Measurements from ENCODE around the gene GPATCH8. TPM values are rescaled to one million over a fixed set of nuclear protein-coding genes. Genes with fewer than 3 reads are reported as not detected.
A peak's percentile ranks its signal among the peaks of the same experiment; 100 is the strongest.

The GPATCH8 gene
- total RNA-seq, 1 donor from 2014 or later = 70.9 TPM

DNA sequence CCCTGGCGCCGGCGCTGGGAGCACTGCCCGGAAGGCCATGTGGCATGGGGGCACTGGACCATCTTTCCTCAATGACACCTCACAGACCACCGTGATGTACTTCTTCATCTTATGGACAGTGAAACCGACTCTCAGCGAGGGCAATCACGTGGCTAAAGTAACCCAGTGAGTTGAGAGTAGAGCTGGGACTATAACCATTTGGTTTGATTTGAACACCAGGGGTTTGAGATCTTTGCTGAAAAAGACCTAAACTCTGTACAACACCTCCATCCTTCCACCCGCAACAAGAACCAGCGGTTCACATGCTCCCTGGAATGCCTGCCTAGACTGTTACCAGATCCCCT is 117.1 kb downstream of the GPATCH8 start:
- H3K4me1 Mint-ChIP-seq (ENCODE audit: low read depth) = peaks cover 8% of the 10 kb centered on the region
- H3K36me3 Mint-ChIP-seq (ENCODE audit: insufficient read depth) = no peaks in the 10 kb centered on the region
- DNase-seq (ENCODE audit: low spot score, unreplicated experiment) = no peak
- H3K27me3 Mint-ChIP-seq = peaks cover 44% of the 10 kb centered on the region
- H3K4me3 Mint-ChIP-seq (ENCODE audit: low read depth) = peak overlapping the region; percentile 71
- H3K9me3 Mint-ChIP-seq (ENCODE audit: low read depth) = no peaks in the 10 kb centered on the region
- peak overlapping the region; percentile 48 for H3K27ac Mint-ChIP-seq
- TF ChIP-seq, protein P1, sequence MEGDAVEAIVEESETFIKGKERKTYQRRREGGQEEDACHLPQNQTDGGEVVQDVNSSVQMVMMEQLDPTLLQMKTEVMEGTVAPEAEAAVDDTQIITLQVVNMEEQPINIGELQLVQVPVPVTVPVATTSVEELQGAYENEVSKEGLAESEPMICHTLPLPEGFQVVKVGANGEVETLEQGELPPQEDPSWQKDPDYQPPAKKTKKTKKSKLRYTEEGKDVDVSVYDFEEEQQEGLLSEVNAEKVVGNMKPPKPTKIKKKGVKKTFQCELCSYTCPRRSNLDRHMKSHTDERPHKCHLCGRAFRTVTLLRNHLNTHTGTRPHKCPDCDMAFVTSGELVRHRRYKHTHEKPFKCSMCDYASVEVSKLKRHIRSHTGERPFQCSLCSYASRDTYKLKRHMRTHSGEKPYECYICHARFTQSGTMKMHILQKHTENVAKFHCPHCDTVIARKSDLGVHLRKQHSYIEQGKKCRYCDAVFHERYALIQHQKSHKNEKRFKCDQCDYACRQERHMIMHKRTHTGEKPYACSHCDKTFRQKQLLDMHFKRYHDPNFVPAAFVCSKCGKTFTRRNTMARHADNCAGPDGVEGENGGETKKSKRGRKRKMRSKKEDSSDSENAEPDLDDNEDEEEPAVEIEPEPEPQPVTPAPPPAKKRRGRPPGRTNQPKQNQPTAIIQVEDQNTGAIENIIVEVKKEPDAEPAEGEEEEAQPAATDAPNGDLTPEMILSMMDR (IDR thresholded peaks at IDR 0.05; ENCODE audit: unreplicated experiment) = no peak

DNA sequence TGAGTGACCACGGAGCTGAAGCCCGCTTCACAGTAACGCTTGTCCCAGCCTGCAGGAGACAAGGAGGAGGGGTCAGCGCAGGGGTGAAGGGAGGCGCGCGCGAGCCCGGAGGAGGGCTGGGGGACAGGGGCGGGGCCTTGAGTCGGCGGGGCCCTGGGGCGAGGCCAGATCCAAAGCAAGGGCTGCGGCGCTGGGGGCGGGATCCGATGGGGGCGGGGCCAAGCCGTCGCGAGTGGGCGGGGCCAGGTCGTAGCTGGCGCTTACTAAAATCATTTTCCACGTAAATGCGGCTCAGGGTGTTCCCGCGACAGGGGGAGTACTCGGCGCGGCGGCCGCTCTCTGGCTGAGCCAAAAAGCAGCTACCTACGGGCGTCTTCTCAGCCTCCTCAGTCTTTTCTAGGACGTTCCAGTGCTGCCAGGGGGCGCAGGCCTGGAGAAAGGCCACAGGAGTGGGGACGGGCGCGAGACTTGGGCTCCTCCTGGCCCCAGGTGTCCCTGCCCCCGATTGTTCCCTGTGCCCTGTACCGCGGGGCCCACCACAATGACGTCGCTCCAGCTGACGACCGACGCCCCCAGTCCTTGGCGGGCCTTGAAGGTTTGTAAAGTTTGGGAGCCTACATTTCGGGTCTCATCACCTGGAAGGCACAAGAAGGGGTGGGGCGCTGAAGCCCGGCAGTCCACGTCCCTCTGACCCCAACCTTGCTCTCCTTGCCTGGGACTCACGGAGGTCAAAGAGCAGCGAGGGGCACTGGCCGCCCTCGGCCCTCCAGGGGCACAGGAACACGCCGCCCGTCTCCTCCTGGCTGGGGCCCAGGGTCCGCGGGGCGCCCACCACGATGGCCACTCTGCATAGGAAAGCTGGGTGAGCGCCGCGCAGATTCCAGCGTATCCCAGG is 117.7 kb downstream of the GPATCH8 start:
- no peaks in the 10 kb centered on the region for H3K36me3 Mint-ChIP-seq (ENCODE audit: insufficient read depth)

DNA sequence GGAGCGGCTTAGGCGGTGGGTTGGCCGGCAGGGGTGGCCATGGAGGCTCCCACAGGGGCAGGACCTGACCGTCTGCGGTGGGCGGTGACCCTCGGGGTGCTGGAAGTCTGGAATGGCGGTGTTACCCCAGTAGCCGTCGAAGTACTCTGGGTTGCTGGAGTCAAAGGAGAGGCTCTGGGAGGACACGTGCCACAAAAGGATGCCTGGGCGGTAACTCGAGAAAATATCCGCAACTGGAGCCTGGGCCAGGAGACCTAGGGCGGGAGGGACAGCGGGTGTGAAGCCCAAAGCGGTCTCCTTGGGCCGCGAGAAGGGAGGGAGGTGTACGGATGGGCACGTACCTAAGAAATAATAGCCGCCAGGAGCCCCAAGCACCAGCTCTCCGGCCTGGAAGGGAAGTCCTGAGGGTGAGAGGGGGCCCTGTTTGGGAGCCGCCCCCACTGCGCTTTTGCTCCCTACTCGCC is 118.4 kb downstream of the GPATCH8 start:
- TF ChIP-seq, protein P1 (IDR thresholded peaks at IDR 0.05; ENCODE audit: unreplicated experiment) = no peak
- peaks cover 44% of the 10 kb centered on the region for H3K27me3 Mint-ChIP-seq
- DNase-seq (ENCODE audit: low spot score, unreplicated experiment) = no peak
- H3K27ac Mint-ChIP-seq = no peak overlapping the region
- H3K36me3 Mint-ChIP-seq (ENCODE audit: insufficient read depth) = no peaks in the 10 kb centered on the region
- H3K9me3 Mint-ChIP-seq (ENCODE audit: low read depth) = no peaks in the 10 kb centered on the region
- H3K4me3 Mint-ChIP-seq (ENCODE audit: low read depth) = peak overlapping the region; percentile 63
- peaks cover 3% of the 10 kb centered on the region for H3K4me1 Mint-ChIP-seq (ENCODE audit: low read depth)

More for the DNA sequence above, 117.7 kb downstream of the GPATCH8 start:
- DNase-seq (ENCODE audit: low spot score, unreplicated experiment) = peak; percentile 69
- H3K4me1 Mint-ChIP-seq (ENCODE audit: low read depth) = peaks cover 7% of the 10 kb centered on the region
- TF ChIP-seq, protein P1 (IDR thresholded peaks at IDR 0.05; ENCODE audit: unreplicated experiment) = peak; percentile 43
- H3K4me3 Mint-ChIP-seq (ENCODE audit: low read depth) = peak overlapping the region; percentile 71
- H3K27ac Mint-ChIP-seq = no peak overlapping the region
- H3K9me3 Mint-ChIP-seq (ENCODE audit: low read depth) = no peaks in the 10 kb centered on the region
- peaks cover 44% of the 10 kb centered on the region for H3K27me3 Mint-ChIP-seq

DNA sequence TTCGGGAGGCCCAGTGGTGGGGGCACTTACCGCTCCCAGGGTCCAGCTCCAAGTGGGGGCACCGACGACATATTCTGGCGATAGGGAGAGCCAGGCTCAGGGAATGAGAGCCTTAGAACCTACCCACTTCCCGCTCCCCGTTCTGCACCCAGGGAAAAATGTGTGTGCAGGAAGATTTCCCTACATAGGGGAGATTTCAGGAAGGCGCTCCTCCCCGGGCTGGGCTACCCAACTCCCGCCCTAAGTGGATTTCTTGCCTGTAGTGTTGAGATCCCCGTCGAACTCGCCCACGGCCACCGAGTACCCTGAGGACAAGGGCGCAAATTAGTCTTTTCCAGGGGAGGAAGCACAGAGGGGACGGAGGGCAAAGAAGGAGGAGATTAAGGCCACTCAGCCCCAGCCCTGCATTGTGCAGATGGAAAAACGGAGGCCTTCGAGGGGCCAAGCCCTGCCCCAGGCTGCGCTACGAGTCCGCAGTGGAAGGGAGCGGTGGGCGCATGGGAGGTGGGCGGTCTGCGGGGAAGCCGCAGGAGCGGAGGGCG is 118.9 kb downstream of the GPATCH8 start:
- H3K4me1 Mint-ChIP-seq (ENCODE audit: low read depth) = peaks cover 3% of the 10 kb centered on the region
- H3K9me3 Mint-ChIP-seq (ENCODE audit: low read depth) = no peaks in the 10 kb centered on the region
- TF ChIP-seq, protein P1 (IDR thresholded peaks at IDR 0.05; ENCODE audit: unreplicated experiment) = no peak
- H3K27ac Mint-ChIP-seq = no peak overlapping the region
- peak; percentile 24 for DNase-seq (ENCODE audit: low spot score, unreplicated experiment)
- peaks cover 44% of the 10 kb centered on the region for H3K27me3 Mint-ChIP-seq
- H3K36me3 Mint-ChIP-seq (ENCODE audit: insufficient read depth) = no peaks in the 10 kb centered on the region
- H3K4me3 Mint-ChIP-seq (ENCODE audit: low read depth) = peak overlapping the region; percentile 44

DNA sequence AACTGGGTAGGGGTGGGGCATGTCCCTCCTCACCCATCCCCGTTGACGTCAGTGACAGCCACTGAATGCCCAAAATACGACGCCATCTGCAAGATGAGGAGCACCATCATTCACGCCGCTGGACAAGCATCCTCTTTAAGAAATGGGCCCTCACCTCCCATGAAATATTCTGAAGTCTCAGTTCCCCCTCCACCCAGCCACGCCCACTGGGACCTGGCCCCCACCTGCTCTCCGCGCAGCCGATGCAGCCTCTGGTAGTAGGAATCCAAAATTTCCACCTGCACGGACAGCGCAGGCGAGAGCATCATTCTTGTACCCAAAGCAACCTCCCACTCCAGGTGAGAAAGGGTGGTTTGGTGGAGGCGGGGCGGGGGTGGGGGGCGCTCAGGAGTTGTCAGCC is 119.3 kb downstream of the GPATCH8 start:
- Mint-ChIP-seq H3K4me3 (ENCODE audit: low read depth) (no peak overlapping the region), H3K27ac (no peak overlapping the region), H3K27me3 (peaks cover 44% of the 10 kb centered on the region), H3K9me3 (ENCODE audit: low read depth) (no peaks in the 10 kb centered on the region), H3K4me1 (ENCODE audit: low read depth) (peaks cover 3% of the 10 kb centered on the region), H3K36me3 (ENCODE audit: insufficient read depth) (no peaks in the 10 kb centered on the region)
- TF ChIP-seq, protein P1 (IDR thresholded peaks at IDR 0.05; ENCODE audit: unreplicated experiment) = no peak
- DNase-seq (ENCODE audit: low spot score, unreplicated experiment) = no peak
